ENCODE measurements around the gene UXS1. TPM values are rescaled to one million over a fixed set of nuclear protein-coding genes. Genes with fewer than 3 reads are reported as not detected.
"Not testable (repeated sequence)": the region's sequence is repeated elsewhere in the genome, so short reads cannot be mapped to it uniquely, and the experiment has no call there.

Gene UXS1
- total and polyA plus RNA-seq, 8 donors, result 4.3 to 23.6 (median 10.4) TPM

- no peaks in the 10 kb centered on the region for H3K27me3 ChIP-seq
- FAIRE-seq (no peak), DNase-seq (no peak), ATAC-seq (peak in 2 of 4 donors; percentile 22 to 42)
- intact Hi-C loops (cut with DNase I), result no loop called here
- peak overlapping the region in 1 of 4 donors; percentile 0 for H3K27ac ChIP-seq
- TF ChIP-seq CTCF (IDR thresholded peaks at IDR 0.05), result no peak
- peaks cover 0 to 3% (median 0%) of the 10 kb centered on the region in 3 donors for H3K4me1 ChIP-seq
- no peaks in the 10 kb centered on the region for H3K9me3 ChIP-seq
- H3K36me3 ChIP-seq, result no peaks in the 10 kb centered on the region
- H3K4me3 ChIP-seq, result no peak overlapping the region
- WGBS, 2 donors, result 81 to 82% methylated on average over 10 of the region's 10 CpGs
These were observed 54.7 kb downstream of the UXS1 start for GRCh38 chr2:106139238-106139935.

GRCh38 chr2:106138543-106139237 is 55.4 kb downstream of the UXS1 start:
- TF ChIP-seq CTCF (IDR thresholded peaks at IDR 0.05), result no peak

GRCh38 chr2:106137731-106138521 is 56.2 kb downstream of the UXS1 start:
- FAIRE-seq, result no peak
- Histone ChIP-seq H3K4me1 (peaks cover 0 to 3% (median 0%) of the 10 kb centered on the region in 3 donors), H3K27ac (peak overlapping the region in 1 of 4 donors; percentile 0), H3K27me3 (no peaks in the 10 kb centered on the region), H3K4me3 (no peak overlapping the region), H3K9me3 (no peaks in the 10 kb centered on the region), H3K36me3 (no peaks in the 10 kb centered on the region)
- no peak for DNase-seq
- no peak for TF ChIP-seq CTCF (IDR thresholded peaks at IDR 0.05)
- ATAC-seq, result no peak
- intact Hi-C loops (cut with DNase I), result no loop called here
- WGBS, 2 donors, result 90 to 91% methylated on average over 14 of the region's 14 CpGs

More at GRCh38 chr2:106138543-106139237, 55.4 kb downstream of the UXS1 start:
- no peak overlapping the region for H3K4me3 ChIP-seq
- H3K27me3 ChIP-seq, result no peaks in the 10 kb centered on the region
- WGBS, 2 donors, result 58 to 63% methylated on average over 11 of the region's 11 CpGs
- intact Hi-C loops (cut with DNase I), result no loop called here
- H3K9me3 ChIP-seq, result no peaks in the 10 kb centered on the region
- H3K4me1 ChIP-seq, result peaks cover 0 to 3% (median 0%) of the 10 kb centered on the region in 3 donors
- H3K36me3 ChIP-seq, result no peaks in the 10 kb centered on the region
- FAIRE-seq (no peak), DNase-seq (no peak), ATAC-seq (peak in 3 of 4 donors; percentile 20 to 61 (median 36))
- H3K27ac ChIP-seq, result peak overlapping the region in 1 of 4 donors; percentile 0

GRCh38 chr2:106131192-106131591 is 62.9 kb downstream of the UXS1 start:
- DNase-seq; H3K27me3 ChIP-seq; FAIRE-seq; H3K9me3 ChIP-seq; intact Hi-C loops (cut with DNase I); H3K4me1 ChIP-seq; H3K36me3 ChIP-seq; H3K4me3 ChIP-seq; ATAC-seq; H3K27ac ChIP-seq: not testable (repeated sequence)
- 55 to 65% methylated on average over 4 to 12 of the region's 14 CpGs for WGBS, 2 donors

Measured in pancreas (tissue), 10 donors.